BLaER1 treated with 17β-estradiol and CSF1 and Interleukin-3, amounts not matched to agents 10 nM and 100 nM (cell line): ENCODE measurements around the gene RCAN3.
"Not testable (repeated sequence)": the region's sequence is repeated elsewhere in the genome, so short reads cannot be mapped to it uniquely, and the experiment has no call there.

ENCODE experiments used
- H3K27ac ChIP-seq, 11 experiments: shearing (Covaris generic); formaldehyde crosslinking; 2 replicates each; pipeline ENCODE4 v1.8.1; 2022
- H3K27me3 ChIP-seq, 11 experiments: shearing (Covaris generic); formaldehyde crosslinking; 2 replicates each; pipeline ENCODE4 v1.8.1; 2022
- H3K36me3 ChIP-seq, 11 experiments: shearing (Covaris generic); formaldehyde crosslinking; 2 replicates each; pipeline ENCODE4 v1.8.1; 2022
- H3K4me1 ChIP-seq, 10 experiments: shearing (Covaris generic); formaldehyde crosslinking; 2 replicates each; pipeline ENCODE4 v1.8.1; 2022
- H3K4me2 ChIP-seq, 11 experiments: shearing (Covaris generic); formaldehyde crosslinking; 2 replicates each; pipeline ENCODE4 v1.8.1; 2022
- H3K4me3 ChIP-seq, 10 experiments: shearing (Covaris generic); formaldehyde crosslinking; 2 replicates each; pipeline ENCODE4 v1.8.1; 2022
- H3K9ac ChIP-seq, 11 experiments: shearing (Covaris generic); formaldehyde crosslinking; 2 replicates each; pipeline ENCODE4 v1.8.1; 2022
- H3K9me3 ChIP-seq, 11 experiments: shearing (Covaris generic); formaldehyde crosslinking; replicated peaks in 1 of 11; 2 replicates each; pipeline ENCODE4 v1.8.1; 2022
- H4K20me1 ChIP-seq, 11 experiments: shearing (Covaris generic); formaldehyde crosslinking; 2 replicates each; pipeline ENCODE4 v1.8.1; 2022
- Cebpa-rat ChIP-seq, 11 experiments: shearing (Covaris generic); IDR thresholded peaks; 2 replicates each; pipeline ENCODE4 v1.8.1; 2022

The RCAN3 gene

DNA sequence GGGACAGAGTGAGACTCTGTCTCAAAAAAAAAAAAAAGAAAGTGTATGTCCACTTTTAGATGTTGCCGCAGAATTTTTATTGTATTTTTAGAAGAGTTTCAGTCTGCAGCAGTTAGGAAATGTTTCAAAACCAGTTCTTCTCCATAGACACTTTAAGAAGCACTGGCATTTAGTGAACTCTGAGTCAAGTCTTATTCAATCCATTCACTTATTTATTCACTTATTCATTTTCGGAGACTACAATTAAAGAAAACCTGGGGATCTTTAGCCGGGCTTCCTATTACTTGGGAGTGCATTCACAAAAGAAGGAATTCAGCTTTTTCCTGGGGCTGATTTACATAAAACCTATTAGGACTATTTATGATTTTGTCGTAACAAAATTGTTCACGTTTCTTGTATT lies 12.3 kb downstream of the RCAN3 start:
- no peak for TF ChIP-seq Cebpa-rat (IDR thresholded peaks at IDR 0.05)
- no peak overlapping the region for H3K9ac ChIP-seq
- no peaks in the 10 kb centered on the region for H3K27me3 ChIP-seq
- no peaks in the 10 kb centered on the region for H3K4me1 ChIP-seq
- no peaks in the 10 kb centered on the region; a peak in 2 of 22 replicates for H4K20me1 ChIP-seq
- H3K9me3 ChIP-seq = no peaks in the 10 kb centered on the region
- no peak overlapping the region for H3K4me2 ChIP-seq
- H3K4me3 ChIP-seq = no peak overlapping the region
- no peak overlapping the region for H3K27ac ChIP-seq
- H3K36me3 ChIP-seq = peaks cover 0 to 10% (median 0%) of the 10 kb centered on the region in 11 experiments; a peak in 1 of 22 replicates

DNA sequence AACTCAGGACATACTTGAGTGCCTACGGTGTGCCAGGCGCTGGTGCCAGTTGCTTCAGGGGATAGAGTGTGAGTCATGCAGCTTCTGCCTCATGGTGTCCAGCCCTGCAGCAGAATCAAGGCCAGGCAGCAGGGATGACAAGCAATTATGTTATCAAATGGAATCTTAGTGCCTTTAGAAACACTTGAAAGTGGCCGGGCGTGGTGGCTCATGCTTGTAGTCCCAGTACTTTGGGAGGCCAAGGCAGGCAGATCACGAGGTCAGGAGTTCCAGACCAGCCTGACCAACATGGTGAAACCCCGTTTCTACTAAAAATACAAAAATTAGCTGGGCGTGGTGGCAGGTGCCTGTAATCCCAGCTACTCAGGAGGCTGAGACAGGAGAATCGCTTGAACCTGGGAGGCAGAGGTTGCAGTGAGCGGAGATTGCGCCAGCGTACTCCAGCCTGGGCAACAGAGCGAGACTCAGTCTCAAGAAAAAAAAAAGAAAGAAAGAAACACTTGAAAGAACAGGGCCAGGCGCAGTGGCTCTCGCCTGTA lies 13.1 kb downstream of the RCAN3 start:
- H3K27ac ChIP-seq, H3K4me2 ChIP-seq, H3K9ac ChIP-seq: not testable (repeated sequence)

DNA sequence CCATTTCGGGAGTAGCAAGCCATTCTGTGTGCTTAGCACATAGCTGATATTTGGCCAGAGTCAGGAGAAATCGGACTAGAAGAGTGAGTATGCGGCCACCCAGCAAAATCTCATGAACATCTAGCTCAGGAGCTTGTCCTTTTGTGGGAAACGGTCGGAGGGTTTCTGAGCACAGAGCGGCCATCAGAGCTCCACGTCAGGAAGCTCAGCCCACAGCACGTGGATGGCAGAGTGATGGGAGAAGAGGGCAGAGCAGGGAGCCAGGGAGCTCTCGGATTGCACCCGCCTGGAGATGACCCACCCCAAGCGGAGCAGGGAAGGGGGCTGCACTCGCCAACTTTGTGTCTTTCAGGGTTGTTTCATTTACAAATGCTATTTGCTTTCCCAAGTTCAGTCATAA lies 13.9 kb downstream of the RCAN3 start:
- Histone ChIP-seq H3K9me3 (no peaks in the 10 kb centered on the region; a peak in 1 of 22 replicates), H3K4me1 (no peaks in the 10 kb centered on the region), H4K20me1 (no peaks in the 10 kb centered on the region; a peak in 1 of 22 replicates), H3K4me2 (no peak overlapping the region), H3K9ac (no peak overlapping the region), H3K4me3 (no peak overlapping the region), H3K36me3 (peaks cover 0 to 18% (median 0%) of the 10 kb centered on the region in 11 experiments; a peak in 2 of 22 replicates), H3K27ac (no peak overlapping the region), H3K27me3 (no peaks in the 10 kb centered on the region)
- no peak for TF ChIP-seq Cebpa-rat (IDR thresholded peaks at IDR 0.05)

More for the DNA sequence above, 13.1 kb downstream of the RCAN3 start:
- H3K9me3 ChIP-seq, H3K4me3 ChIP-seq, H4K20me1 ChIP-seq, H3K27me3 ChIP-seq, H3K4me1 ChIP-seq: not testable (repeated sequence)
- peaks cover 0 to 10% (median 0%) of the 10 kb centered on the region in 11 experiments; a peak in 2 of 22 replicates for H3K36me3 ChIP-seq

DNA sequence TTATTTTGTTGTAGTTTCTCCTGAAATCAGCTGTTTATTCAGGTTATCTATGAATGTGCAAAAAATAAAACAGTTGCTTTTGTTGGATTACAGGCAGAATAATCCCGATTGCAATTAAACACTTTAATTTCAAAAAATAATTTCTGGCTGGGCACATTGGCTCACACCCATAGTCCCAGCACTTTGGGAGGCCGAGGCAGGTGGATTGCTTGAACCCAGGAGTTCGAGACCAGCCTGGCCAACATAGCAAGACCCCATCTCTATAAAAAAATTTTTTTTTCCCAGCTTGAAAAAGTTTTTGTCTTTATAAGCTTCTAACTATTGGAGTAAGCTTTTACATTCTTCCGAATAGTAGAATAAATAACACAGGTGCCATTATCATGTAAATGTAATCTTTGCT lies 15.3 kb downstream of the RCAN3 start:
- no peaks in the 10 kb centered on the region for H3K4me1 ChIP-seq
- no peak overlapping the region for H3K27ac ChIP-seq
- H3K9ac ChIP-seq = no peak overlapping the region
- no peak overlapping the region for H3K4me2 ChIP-seq
- no peaks in the 10 kb centered on the region; a peak in 1 of 22 replicates for H4K20me1 ChIP-seq
- H3K4me3 ChIP-seq = no peak overlapping the region
- peaks cover 0 to 18% (median 0%) of the 10 kb centered on the region in 11 experiments; a peak in 3 of 22 replicates for H3K36me3 ChIP-seq
- TF ChIP-seq Cebpa-rat (IDR thresholded peaks at IDR 0.05) = no peak
- no peaks in the 10 kb centered on the region; a peak in 1 of 22 replicates for H3K9me3 ChIP-seq
- no peaks in the 10 kb centered on the region for H3K27me3 ChIP-seq

DNA sequence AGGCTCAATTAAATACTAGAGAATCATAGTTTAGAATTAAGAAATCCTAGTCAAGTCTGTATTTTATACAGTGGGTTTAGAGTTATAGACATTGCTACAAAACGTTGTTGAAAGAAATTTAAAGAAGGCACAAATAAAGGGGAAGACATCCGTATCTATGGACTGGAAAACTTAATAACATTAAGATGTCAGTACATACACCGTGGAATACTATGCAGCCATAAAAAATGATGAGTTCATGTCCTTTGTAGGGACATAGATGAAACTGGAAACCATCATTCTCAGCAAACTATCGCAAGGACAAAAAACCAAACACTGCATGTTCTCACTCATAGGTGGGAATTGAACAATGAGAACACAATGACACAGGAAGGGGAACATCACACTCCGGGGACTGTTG lies 17.6 kb downstream of the RCAN3 start:
- not testable (repeated sequence) for H3K4me3 ChIP-seq, H3K4me1 ChIP-seq, H3K27me3 ChIP-seq, H3K9ac ChIP-seq, H4K20me1 ChIP-seq, H3K27ac ChIP-seq, H3K4me2 ChIP-seq, H3K9me3 ChIP-seq
- H3K36me3 ChIP-seq = peaks cover 0 to 18% (median 0%) of the 10 kb centered on the region in 11 experiments; a peak in 2 of 22 replicates

DNA sequence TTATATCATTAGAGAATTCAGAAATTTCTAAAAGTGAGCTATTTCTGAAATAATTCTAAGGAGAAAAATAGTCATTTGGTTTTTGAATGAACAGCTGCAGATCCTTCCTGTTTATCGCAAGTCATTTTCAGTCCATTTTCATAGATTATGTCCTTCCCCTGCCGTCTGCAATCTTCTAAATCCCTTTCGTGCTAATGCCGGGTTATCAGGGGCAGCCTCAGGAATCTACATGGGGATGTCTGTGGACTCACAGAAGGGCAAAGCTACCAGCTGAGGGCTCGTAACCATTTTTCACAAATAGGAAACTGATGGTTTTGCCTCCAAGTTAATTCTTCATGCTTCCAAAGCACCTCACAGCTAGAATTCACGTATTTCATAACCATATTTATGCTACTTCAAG lies 23.0 kb downstream of the RCAN3 start:
- H3K4me3 ChIP-seq = no peak overlapping the region
- TF ChIP-seq Cebpa-rat (IDR thresholded peaks at IDR 0.05) = no peak
- H3K9me3 ChIP-seq = no peaks in the 10 kb centered on the region
- H3K27ac ChIP-seq = no peak overlapping the region
- no peaks in the 10 kb centered on the region for H3K27me3 ChIP-seq
- no peak overlapping the region for H3K4me2 ChIP-seq
- no peaks in the 10 kb centered on the region for H4K20me1 ChIP-seq
- no peak overlapping the region for H3K9ac ChIP-seq
- no peaks in the 10 kb centered on the region for H3K4me1 ChIP-seq
- H3K36me3 ChIP-seq = peaks cover 0 to 10% (median 0%) of the 10 kb centered on the region in 11 experiments; a peak in 2 of 22 replicates

DNA sequence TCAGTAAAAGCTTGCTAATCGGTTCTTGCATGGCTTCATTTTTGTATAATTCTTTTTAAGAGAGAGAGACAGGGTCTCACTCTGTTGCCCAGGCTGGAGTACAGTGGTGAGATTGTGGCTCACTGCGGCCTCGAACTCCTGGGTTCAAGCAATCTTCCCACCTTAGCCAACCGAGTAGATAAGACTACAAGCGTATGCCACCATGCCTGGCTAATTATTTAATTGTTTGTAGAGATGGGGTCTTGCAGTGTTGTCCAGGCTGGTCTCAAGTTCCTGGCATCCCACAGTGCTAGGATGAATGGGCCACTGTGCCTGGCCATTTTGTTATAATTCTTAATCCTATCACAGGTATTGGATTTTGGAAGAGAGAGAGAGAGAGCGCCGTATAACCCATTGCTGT lies 23.4 kb downstream of the RCAN3 start:
- no peaks in the 10 kb centered on the region for H3K9me3 ChIP-seq
- no peaks in the 10 kb centered on the region for H4K20me1 ChIP-seq
- H3K4me1 ChIP-seq = no peaks in the 10 kb centered on the region
- H3K36me3 ChIP-seq = peaks cover 0 to 10% (median 0%) of the 10 kb centered on the region in 11 experiments; a peak in 2 of 22 replicates
- H3K9ac ChIP-seq = no peak overlapping the region
- no peak for TF ChIP-seq Cebpa-rat (IDR thresholded peaks at IDR 0.05)
- H3K27me3 ChIP-seq = no peaks in the 10 kb centered on the region
- H3K4me3 ChIP-seq = no peak overlapping the region
- H3K27ac ChIP-seq = no peak overlapping the region
- H3K4me2 ChIP-seq = no peak overlapping the region

DNA sequence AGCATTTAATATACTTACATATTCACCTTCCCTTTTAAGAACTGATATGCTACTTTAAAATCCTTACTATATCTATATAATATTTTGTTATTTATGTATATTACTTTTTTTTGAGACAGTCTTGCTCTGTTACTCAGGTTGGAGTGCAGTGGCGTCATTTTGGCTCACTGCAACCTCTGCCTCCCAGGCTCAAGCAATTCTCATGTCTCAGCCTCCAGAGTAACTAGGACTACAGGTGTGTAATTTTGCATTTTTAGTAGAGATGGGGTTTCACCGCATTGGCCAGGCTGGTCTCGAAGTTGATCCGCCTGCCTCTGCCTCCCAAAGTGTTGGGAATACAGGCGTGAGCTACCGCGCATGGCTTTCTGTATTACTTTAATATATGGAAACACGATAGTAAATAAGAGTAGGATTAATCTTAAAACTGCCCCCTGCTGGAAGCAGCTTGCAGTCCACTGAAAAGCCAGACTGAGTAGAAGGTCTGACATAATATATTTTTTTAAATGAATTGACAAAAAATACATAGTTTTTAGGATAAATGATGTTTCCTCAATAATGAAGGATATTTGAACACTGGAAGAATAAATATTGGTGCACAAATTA lies 24.4 kb downstream of the RCAN3 start:
- Histone ChIP-seq H4K20me1 (no peaks in the 10 kb centered on the region), H3K4me2 (no peak overlapping the region), H3K9me3 (no peaks in the 10 kb centered on the region), H3K9ac (no peak overlapping the region), H3K4me3 (no peak overlapping the region), H3K27ac (no peak overlapping the region), H3K27me3 (no peaks in the 10 kb centered on the region), H3K36me3 (peaks cover 0 to 10% (median 0%) of the 10 kb centered on the region in 11 experiments; a peak in 1 of 22 replicates), H3K4me1 (no peaks in the 10 kb centered on the region)
- TF ChIP-seq Cebpa-rat (IDR thresholded peaks at IDR 0.05) = no peak

DNA sequence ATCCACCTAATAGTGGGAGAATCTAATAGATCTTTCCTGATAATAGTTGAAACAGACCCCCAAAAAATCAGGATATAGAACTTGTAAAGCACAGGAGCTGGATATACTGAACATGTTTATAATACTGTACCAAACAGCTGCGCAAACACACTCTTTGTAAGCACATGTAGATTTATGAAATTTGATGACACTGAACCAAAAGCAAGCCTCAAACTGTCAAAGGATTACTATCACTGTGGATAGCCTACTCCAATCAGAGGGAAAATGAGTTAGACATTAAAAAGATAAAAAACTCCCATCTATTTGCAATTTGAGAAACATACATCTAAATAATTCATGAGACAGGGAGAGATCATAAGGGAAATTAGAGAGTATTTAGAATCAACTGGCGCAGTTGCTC lies 26.1 kb downstream of the RCAN3 start:
- no peak for TF ChIP-seq Cebpa-rat (IDR thresholded peaks at IDR 0.05)
- no peak overlapping the region for H3K4me2 ChIP-seq

DNA sequence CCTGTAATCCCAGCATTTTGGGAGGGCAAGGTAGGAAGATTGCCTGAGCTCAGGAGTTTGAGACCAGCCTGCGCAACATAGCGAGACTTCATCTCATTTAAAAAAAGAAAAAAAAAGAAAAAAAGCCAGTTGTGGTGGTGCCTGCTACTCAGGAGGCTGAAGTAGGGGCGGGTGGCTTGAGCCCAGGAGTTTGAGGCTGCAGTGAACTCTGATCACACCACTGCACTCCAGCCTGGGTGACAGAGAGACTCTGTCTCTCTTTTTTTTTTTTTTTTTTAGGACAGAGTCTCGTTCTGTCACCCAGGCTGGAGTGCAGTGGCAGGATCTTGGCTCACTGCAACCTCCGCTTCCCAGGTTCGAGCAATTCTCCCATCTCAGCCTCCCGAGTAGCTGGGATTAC lies 26.7 kb downstream of the RCAN3 start:
- H3K4me3 ChIP-seq, H3K9me3 ChIP-seq, H3K9ac ChIP-seq, H3K27ac ChIP-seq, H3K4me2 ChIP-seq, H3K4me1 ChIP-seq, H4K20me1 ChIP-seq, H3K36me3 ChIP-seq: not testable (repeated sequence)
- H3K27me3 ChIP-seq = peaks cover 0 to 12% (median 4%) of the 10 kb centered on the region in 11 experiments; a peak in 8 of 22 replicates

More for the DNA sequence above, 26.1 kb downstream of the RCAN3 start:
- peaks cover 0 to 6% (median 0%) of the 10 kb centered on the region in 11 experiments; a peak in 3 of 22 replicates for H3K27me3 ChIP-seq
- H3K4me1 ChIP-seq = peaks cover 0 to 3% (median 0%) of the 10 kb centered on the region in 10 experiments; a peak in 5 of 20 replicates
- H3K4me3 ChIP-seq = no peak overlapping the region
- H3K27ac ChIP-seq = no peak overlapping the region
- no peak overlapping the region for H3K9ac ChIP-seq
- no peaks in the 10 kb centered on the region for H3K9me3 ChIP-seq
- H4K20me1 ChIP-seq = no peaks in the 10 kb centered on the region
- 0 out of 22 replicates have a peak, but pooled peaks cover 0 to 7% (median 0%) of the 10 kb centered on the region in 11 experiments for H3K36me3 ChIP-seq
